Nephron progenitor cell (in vitro differentiated cells): ENCODE measurements around the gene ASB16.
A peak's percentile ranks its signal among the peaks of the same experiment; 100 is the strongest.

ENCODE experiments used
- DNase-seq: peaks from one replicate; pipeline ENCODE4 v3.0.0; 2021
- H3K27ac Mint-ChIP-seq: 2 replicates; pipeline ENCODE4 v1.8.0; 2021; ENCODE audit warnings: mild to moderate bottlenecking, moderate library complexity, mixed read lengths
- H3K27me3 Mint-ChIP-seq: 2 replicates; pipeline ENCODE4 v1.8.0; 2021; ENCODE audit warnings: mild to moderate bottlenecking, low read depth, mixed read lengths; ENCODE audit not compliant: poor library complexity
- H3K36me3 Mint-ChIP-seq: 2 replicates; pipeline ENCODE4 v1.8.0; 2021; ENCODE audit warnings: low read depth, mixed read lengths
- H3K4me1 Mint-ChIP-seq: 2 replicates; pipeline ENCODE4 v1.8.0; 2021; ENCODE audit warnings: mixed read lengths
- H3K4me3 Mint-ChIP-seq: 2 replicates; pipeline ENCODE4 v1.8.0; 2021; ENCODE audit warnings: mild to moderate bottlenecking, moderate library complexity, mixed read lengths
- H3K9me3 Mint-ChIP-seq: 2 replicates; pipeline ENCODE4 v1.8.0; 2021; ENCODE audit warnings: mild to moderate bottlenecking, moderate library complexity, mixed read lengths
- CTCF ChIP-seq: fragments of 200-600 bp; sonication (generic); IDR thresholded peaks from 2 replicates; pipeline ENCODE4 v1.5.0; 2021; ENCODE audit warnings: antibody characterized with exemption

The ASB16 gene

GRCh38 chr17:44170499-44171201 lies at the start of gene ASB16:
TSS of gene ASB16 (plus strand) at chr17:44170704. CDS start at chr17:44170790, 86 bp downstream.
- Mint-ChIP-seq H3K9me3 (no peaks in the 10 kb centered on the region), H3K4me3 (no peak within 1 kb of the TSS), H3K36me3 (peaks cover 7% of the 10 kb centered on the region), H3K27me3 (no peaks in the 10 kb centered on the region), H3K27ac (peak within 1 kb of the TSS; percentile 46), H3K4me1 (peaks cover 37% of the 10 kb centered on the region)
- DNase-seq: no peak
- TF ChIP-seq CTCF: no peak

- no peak for DNase-seq
- H3K4me1 Mint-ChIP-seq: peaks cover 52% of the 10 kb centered on the region
- H3K27ac Mint-ChIP-seq: no peak overlapping the region
- no peak for TF ChIP-seq CTCF
- H3K27me3 Mint-ChIP-seq: peaks cover 15% of the 10 kb centered on the region
- H3K4me3 Mint-ChIP-seq: peak overlapping the region; percentile 96
- H3K36me3 Mint-ChIP-seq: peaks cover 9% of the 10 kb centered on the region
- H3K9me3 Mint-ChIP-seq: no peaks in the 10 kb centered on the region
Measured at GRCh38 chr17:44120851-44121605, 49.5 kb upstream of the ASB16 start.

- Mint-ChIP-seq H3K27ac (no peak overlapping the region), H3K27me3 (peaks cover 12% of the 10 kb centered on the region), H3K9me3 (no peaks in the 10 kb centered on the region), H3K4me3 (peak overlapping the region; percentile 96), H3K4me1 (peaks cover 47% of the 10 kb centered on the region), H3K36me3 (no peaks in the 10 kb centered on the region)
- TF ChIP-seq CTCF: no peak
- DNase-seq: no peak
Measured at GRCh38 chr17:44121997-44122815, 48.3 kb upstream of the ASB16 start.

- Mint-ChIP-seq H3K4me3 (peak overlapping the region; percentile 96), H3K27ac (no peak overlapping the region), H3K36me3 (no peaks in the 10 kb centered on the region), H3K4me1 (peaks cover 47% of the 10 kb centered on the region), H3K9me3 (no peaks in the 10 kb centered on the region), H3K27me3 (peaks cover 12% of the 10 kb centered on the region)
- DNase-seq: no peak
- no peak for TF ChIP-seq CTCF
Measured at GRCh38 chr17:44122816-44123355, 47.6 kb upstream of the ASB16 start.

- Mint-ChIP-seq H3K36me3 (no peaks in the 10 kb centered on the region), H3K9me3 (no peaks in the 10 kb centered on the region), H3K27ac (peak within 1 kb of the TSS; percentile 96), H3K27me3 (peaks cover 15% of the 10 kb centered on the region), H3K4me3 (peak within 1 kb of the TSS; percentile 96), H3K4me1 (peaks cover 45% of the 10 kb centered on the region)
- peak; percentile 33 for TF ChIP-seq CTCF
- peak; percentile 93 for DNase-seq
Measured at GRCh38 chr17:44123356-44124117, 47.0 kb upstream of the ASB16 start, which contains the start of gene HDAC5. TSS of gene HDAC5 (minus strand) at chr17:44123641. CDS start at chr17:44117515, 6,126 bp downstream.
